Spleen (tissue), 7 donors: ENCODE results near the gene RNFT2.

ENCODE experiments used
- POLR2A ChIP-seq, 3 donors: fragments of 450-650 bp; IDR thresholded peaks; one replicate each; pipeline ENCODE4 v1.5.1; 2017; ENCODE audit warnings: antibody characterized with exemption in 3 of 3, mild to moderate bottlenecking in 1 of 3
- POLR2AphosphoS5 ChIP-seq, 3 donors: sonication (generic); formaldehyde crosslinking; IDR thresholded peaks; one replicate each; pipeline ENCODE4 v1.5.1; 2017; ENCODE audit warnings: antibody characterized with exemption in 3 of 3
- TF ChIP-seq, protein P1 (sequence below), 11 experiments: fragments of 200-600 bp in 7 of 11; fragments of 450-650 bp in 4 of 11; sonication (generic) in 4 of 11; IDR thresholded peaks in 8 of 11; conservative IDR thresholded peaks in 3 of 11; 1 replicate in 7 of 11; 2 replicates in 4 of 11; pipeline versions ENCODE4 v1.4.0 to v1.8.0; 2016 to 2021; ENCODE audit warnings: antibody characterized with exemption in 11 of 11, inconsistent platforms in 4 of 11, mild to moderate bottlenecking in 1 of 11
- donor health status: DM: no; HTN: no; CAD: no; lungs with moderate emphysema.
- donor health status: DM: no; HTN: no; CAD: no.
- donor health status: DM: no; HTN: no; CAD: no.

DNA sequence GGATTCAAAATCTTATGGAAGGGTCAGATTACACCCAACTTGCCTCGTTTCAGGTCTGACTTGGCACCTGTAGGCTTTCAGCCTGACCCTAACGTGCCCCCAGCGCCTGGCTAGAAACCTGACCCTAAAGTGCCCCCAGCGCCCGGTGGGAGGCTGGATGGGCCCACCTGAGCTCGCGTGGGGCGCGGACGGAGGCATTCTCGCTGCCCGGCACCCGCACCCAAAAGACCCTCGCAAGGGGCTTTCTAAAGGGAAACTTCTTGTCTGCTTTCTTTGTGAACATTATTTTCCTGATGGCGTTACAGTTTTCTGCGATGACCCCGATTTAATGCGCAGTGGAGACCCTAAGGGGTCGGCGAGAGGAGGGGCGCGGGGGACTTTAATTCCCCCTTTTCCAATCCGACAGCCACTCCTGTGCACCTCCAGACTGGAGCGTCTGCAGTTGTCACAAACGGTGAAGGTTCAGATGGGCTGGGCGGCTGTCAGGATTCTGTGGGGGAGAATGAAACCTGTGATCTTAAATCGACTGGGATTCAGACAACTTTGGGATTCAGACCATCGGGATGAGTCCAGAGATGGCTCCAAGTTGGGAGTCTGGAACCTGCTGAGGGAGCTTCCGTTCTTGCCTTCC is 143.9 kb downstream of the RNFT2 start:
- TF ChIP-seq POLR2A (IDR thresholded peaks at IDR 0.05) (no peak), POLR2AphosphoS5 (IDR thresholded peaks at IDR 0.05) (no peak)
- TF ChIP-seq, protein P1, sequence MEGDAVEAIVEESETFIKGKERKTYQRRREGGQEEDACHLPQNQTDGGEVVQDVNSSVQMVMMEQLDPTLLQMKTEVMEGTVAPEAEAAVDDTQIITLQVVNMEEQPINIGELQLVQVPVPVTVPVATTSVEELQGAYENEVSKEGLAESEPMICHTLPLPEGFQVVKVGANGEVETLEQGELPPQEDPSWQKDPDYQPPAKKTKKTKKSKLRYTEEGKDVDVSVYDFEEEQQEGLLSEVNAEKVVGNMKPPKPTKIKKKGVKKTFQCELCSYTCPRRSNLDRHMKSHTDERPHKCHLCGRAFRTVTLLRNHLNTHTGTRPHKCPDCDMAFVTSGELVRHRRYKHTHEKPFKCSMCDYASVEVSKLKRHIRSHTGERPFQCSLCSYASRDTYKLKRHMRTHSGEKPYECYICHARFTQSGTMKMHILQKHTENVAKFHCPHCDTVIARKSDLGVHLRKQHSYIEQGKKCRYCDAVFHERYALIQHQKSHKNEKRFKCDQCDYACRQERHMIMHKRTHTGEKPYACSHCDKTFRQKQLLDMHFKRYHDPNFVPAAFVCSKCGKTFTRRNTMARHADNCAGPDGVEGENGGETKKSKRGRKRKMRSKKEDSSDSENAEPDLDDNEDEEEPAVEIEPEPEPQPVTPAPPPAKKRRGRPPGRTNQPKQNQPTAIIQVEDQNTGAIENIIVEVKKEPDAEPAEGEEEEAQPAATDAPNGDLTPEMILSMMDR (IDR thresholded peaks at IDR 0.05 in 8 of 11, conservative IDR thresholded peaks at IDR 0.05 in 3 of 11): no peak
